Endodermal cell (in vitro differentiated cells): Measurements from ENCODE around the gene BRSK2. TPM values are rescaled to one million over a fixed set of nuclear protein-coding genes. Genes with fewer than 3 reads are reported as not detected.

ENCODE experiments used
- DNase-seq: peaks from one replicate; pipeline ENCODE4 v3.0.0-alpha.2; 2017
- H3K27ac ChIP-seq: 2 replicates; pipeline ENCODE4 v1.5.1; 2013; ENCODE audit warnings: mild to moderate bottlenecking, low read depth, low read length, moderate library complexity
- H3K27me3 ChIP-seq: 2 replicates; pipeline ENCODE4 v1.6.1; 2013; ENCODE audit warnings: mild to moderate bottlenecking, low read length, moderate library complexity; ENCODE audit not compliant: insufficient read depth, control insufficient read depth, poor library complexity, severe bottlenecking
- H3K36me3 ChIP-seq: 2 replicates; pipeline ENCODE4 v1.7.0; 2013; ENCODE audit warnings: mild to moderate bottlenecking, low read length, moderate library complexity; ENCODE audit not compliant: control insufficient read depth, insufficient read depth
- H3K4me1 ChIP-seq: one replicate; pipeline ENCODE4 v1.7.0; 2013; ENCODE audit warnings: low read length; ENCODE audit not compliant: control insufficient read depth, insufficient read depth
- H3K4me3 ChIP-seq: 2 replicates; pipeline ENCODE4 v1.5.1; 2013; ENCODE audit warnings: mild to moderate bottlenecking, low read length, moderate library complexity
- H3K9ac ChIP-seq: 2 replicates; pipeline ENCODE4 v1.6.1; 2013; ENCODE audit warnings: mild to moderate bottlenecking, low read length, moderate library complexity; ENCODE audit not compliant: poor library complexity, severe bottlenecking; ENCODE audit errors: extremely low read depth
- H3K9me3 ChIP-seq: 2 replicates; pipeline ENCODE4 v1.6.1; 2013; ENCODE audit warnings: mild to moderate bottlenecking, low read length, moderate library complexity; ENCODE audit not compliant: control insufficient read depth
- H3K27ac Mint-ChIP-seq: 2 replicates; pipeline ENCODE4 v1.8.0; 2020; ENCODE audit warnings: mixed read lengths
- H3K27me3 Mint-ChIP-seq: 2 replicates; pipeline ENCODE4 v1.8.0; 2021; ENCODE audit warnings: mild to moderate bottlenecking, mixed read lengths; ENCODE audit not compliant: insufficient read depth
- H3K36me3 Mint-ChIP-seq: 2 replicates; pipeline ENCODE4 v1.8.0; 2020; ENCODE audit warnings: low read depth, mixed read lengths
- H3K4me1 Mint-ChIP-seq: 2 replicates; pipeline ENCODE4 v1.8.0; 2020; ENCODE audit warnings: mixed read lengths
- H3K4me3 Mint-ChIP-seq: 2 replicates; pipeline ENCODE4 v1.8.0; 2020; ENCODE audit warnings: mild to moderate bottlenecking, moderate library complexity, mixed read lengths
- H3K9me3 Mint-ChIP-seq: 2 replicates; pipeline ENCODE4 v1.8.0; 2020; ENCODE audit warnings: mild to moderate bottlenecking, mixed read lengths
- WGBS, 2 experiments: methylation state at CpG; one replicate each; pipeline versions ENCODE4 v1.1.5 to v1.1.7; 2013; ENCODE audit warnings: missing lambda C conversion rate in 2 of 2, mixed read lengths in 1 of 2; ENCODE audit not compliant: insufficient coverage in 1 of 2, insufficient read length in 1 of 2; 5-methylcytosine and 5-hydroxymethylcytosine counted together
- total RNA-seq, 2 donors: library from RNA; stranded (reverse); fragmentation: NEBNext Ultra II Directional in 1 of 2; extraction: Animal tissue kit (Norgen Biotek cat#: 25700) in 1 of 2; gene quantifications; 2 replicates in 1 of 2; 3 replicates in 1 of 2; pipeline ENCODE4 v1.2.1, GENCODE V29; 2021
- TF ChIP-seq, protein P1 (sequence below): fragments of 200-600 bp; sonication (generic); conservative IDR thresholded peaks from 2 replicates; pipeline ENCODE4 v1.5.0; 2021; ENCODE audit warnings: antibody characterized with exemption, mild to moderate bottlenecking

The BRSK2 gene
- total RNA-seq, 2 donors from 2014 or later: 9.4 to 10.3 TPM

DNA sequence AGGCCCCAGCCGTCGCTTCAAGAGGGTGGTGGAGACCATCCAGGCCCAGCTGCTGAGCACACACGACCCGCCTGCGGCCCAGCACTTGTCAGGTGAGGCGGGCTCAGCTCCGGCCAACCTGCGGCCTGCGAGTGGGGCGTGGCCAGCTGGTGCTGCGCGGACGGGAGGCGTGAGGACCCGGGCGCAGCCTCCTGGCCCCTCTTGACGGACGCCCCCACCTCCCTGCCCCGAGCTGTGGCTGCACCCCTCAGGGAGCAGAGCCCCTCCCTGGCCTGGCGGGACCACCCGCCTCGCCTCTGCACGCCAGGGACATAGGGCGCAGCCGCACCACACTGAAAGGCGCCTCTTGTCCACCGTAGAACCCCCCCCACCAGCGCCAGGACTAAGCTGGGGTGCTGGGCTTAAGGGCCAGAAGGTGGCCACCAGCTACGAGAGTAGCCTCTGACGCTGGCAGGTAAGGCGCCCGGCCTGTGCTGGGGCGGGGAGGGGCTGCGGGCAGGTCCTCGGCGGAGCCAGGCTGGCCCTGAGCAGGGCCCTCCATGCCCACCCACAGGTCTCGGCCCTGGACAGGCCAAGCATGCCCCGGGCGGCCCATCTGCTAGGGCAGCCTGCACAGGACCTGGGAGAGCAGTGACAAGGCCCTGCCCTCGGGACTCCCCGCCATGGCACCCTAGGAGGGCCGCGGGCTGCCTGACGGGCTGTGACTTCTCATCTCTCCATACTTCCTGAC is 67.0 kb downstream of the BRSK2 start:
- H3K27me3 Mint-ChIP-seq: no peaks in the 10 kb centered on the region
- Histone ChIP-seq H3K4me3 (no peak overlapping the region), H3K9me3 (no peaks in the 10 kb centered on the region), H3K9ac (no peak overlapping the region), H3K27me3 (no peaks in the 10 kb centered on the region), H3K36me3 (no peaks in the 10 kb centered on the region), H3K4me1 (no peaks in the 10 kb centered on the region), H3K27ac (no peak overlapping the region)
- no peak for DNase-seq
- TF ChIP-seq, protein P1, sequence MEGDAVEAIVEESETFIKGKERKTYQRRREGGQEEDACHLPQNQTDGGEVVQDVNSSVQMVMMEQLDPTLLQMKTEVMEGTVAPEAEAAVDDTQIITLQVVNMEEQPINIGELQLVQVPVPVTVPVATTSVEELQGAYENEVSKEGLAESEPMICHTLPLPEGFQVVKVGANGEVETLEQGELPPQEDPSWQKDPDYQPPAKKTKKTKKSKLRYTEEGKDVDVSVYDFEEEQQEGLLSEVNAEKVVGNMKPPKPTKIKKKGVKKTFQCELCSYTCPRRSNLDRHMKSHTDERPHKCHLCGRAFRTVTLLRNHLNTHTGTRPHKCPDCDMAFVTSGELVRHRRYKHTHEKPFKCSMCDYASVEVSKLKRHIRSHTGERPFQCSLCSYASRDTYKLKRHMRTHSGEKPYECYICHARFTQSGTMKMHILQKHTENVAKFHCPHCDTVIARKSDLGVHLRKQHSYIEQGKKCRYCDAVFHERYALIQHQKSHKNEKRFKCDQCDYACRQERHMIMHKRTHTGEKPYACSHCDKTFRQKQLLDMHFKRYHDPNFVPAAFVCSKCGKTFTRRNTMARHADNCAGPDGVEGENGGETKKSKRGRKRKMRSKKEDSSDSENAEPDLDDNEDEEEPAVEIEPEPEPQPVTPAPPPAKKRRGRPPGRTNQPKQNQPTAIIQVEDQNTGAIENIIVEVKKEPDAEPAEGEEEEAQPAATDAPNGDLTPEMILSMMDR: no peak
- no peaks in the 10 kb centered on the region for H3K4me1 Mint-ChIP-seq
- no peaks in the 10 kb centered on the region for H3K9me3 Mint-ChIP-seq
- no peak overlapping the region for H3K27ac Mint-ChIP-seq
- WGBS, 2 experiments: 94 to 99% methylated on average over 11 to 43 of the region's 44 CpGs
- H3K4me3 Mint-ChIP-seq: no peak overlapping the region
- H3K36me3 Mint-ChIP-seq: peaks cover 1% of the 10 kb centered on the region

DNA sequence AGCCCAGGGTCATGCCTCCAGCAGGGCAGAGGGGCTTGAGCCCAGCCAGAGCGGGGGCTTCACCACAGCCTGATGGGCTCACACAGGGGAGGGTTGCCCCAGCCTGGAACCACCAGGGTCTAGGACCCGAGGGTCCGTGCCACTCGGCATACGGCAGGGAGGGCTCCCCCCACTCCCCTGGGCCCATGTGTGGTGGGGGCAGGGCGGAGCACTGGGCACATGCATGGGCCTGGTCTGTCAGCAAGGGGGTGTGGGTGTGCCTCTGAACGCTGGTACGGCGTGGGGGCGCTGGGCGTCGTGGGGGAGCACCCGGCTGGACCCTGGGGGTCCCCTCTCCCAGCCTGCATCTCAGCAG is 67.6 kb downstream of the BRSK2 start:
- H3K9me3 Mint-ChIP-seq: no peaks in the 10 kb centered on the region
- H3K9me3 ChIP-seq: no peaks in the 10 kb centered on the region
- no peak overlapping the region for H3K9ac ChIP-seq
- H3K36me3 ChIP-seq: no peaks in the 10 kb centered on the region
- no peaks in the 10 kb centered on the region for H3K27me3 Mint-ChIP-seq
- peaks cover under 1% of the 10 kb centered on the region for H3K36me3 Mint-ChIP-seq
- WGBS, 2 experiments: 95 to 96% methylated on average over 4 to 13 of the region's 13 CpGs
- H3K27ac ChIP-seq: no peak overlapping the region
- H3K4me3 ChIP-seq: no peak overlapping the region
- no peaks in the 10 kb centered on the region for H3K4me1 ChIP-seq
- no peak for DNase-seq
- H3K4me3 Mint-ChIP-seq: no peak overlapping the region
- H3K27ac Mint-ChIP-seq: no peak overlapping the region
- TF ChIP-seq, protein P1: no peak
- H3K27me3 ChIP-seq: no peaks in the 10 kb centered on the region
- H3K4me1 Mint-ChIP-seq: no peaks in the 10 kb centered on the region

DNA sequence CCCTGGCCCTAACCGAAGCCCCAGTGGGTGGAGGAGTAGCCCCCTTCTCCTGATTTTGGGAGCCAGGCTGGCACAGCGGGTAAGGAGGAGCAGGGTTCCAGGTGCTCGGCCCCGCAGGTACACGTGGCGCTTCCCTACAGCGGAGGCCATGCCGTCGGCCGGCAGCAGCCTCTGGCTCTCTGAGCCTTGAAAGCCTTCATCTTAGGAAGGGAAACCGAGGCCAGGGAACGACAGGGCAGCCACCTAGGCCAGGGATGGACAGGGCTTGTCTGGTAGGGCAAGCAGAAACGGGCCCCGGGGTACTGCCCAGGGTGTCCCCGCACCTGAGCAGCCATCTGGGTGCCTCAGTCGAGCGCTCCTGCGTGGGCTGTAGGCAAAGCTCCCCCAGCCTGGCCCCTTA is 68.1 kb downstream of the BRSK2 start:
- peak overlapping the region; percentile 29 for H3K27ac ChIP-seq
- no peak overlapping the region for H3K9ac ChIP-seq
- no peaks in the 10 kb centered on the region for H3K36me3 ChIP-seq
- Mint-ChIP-seq H3K4me3 (no peak overlapping the region), H3K27ac (no peak overlapping the region), H3K36me3 (peaks cover 2% of the 10 kb centered on the region), H3K4me1 (no peaks in the 10 kb centered on the region), H3K27me3 (no peaks in the 10 kb centered on the region), H3K9me3 (no peaks in the 10 kb centered on the region)
- H3K4me3 ChIP-seq: no peak overlapping the region
- DNase-seq: no peak
- no peaks in the 10 kb centered on the region for H3K27me3 ChIP-seq
- 94 to 95% methylated on average over 18 of the region's 18 CpGs for WGBS, 2 experiments
- no peaks in the 10 kb centered on the region for H3K4me1 ChIP-seq
- TF ChIP-seq, protein P1: no peak
- H3K9me3 ChIP-seq: no peaks in the 10 kb centered on the region
